Measurements from ENCODE around the gene PIK3C3.

Gene PIK3C3

GRCh38 chr18:41954827-41955613, at the start of gene PIK3C3:
TSS of gene PIK3C3 (plus strand) at chr18:41955234. CDS start at chr18:41955292, 58 bp downstream.
- DNase-seq (ENCODE audit: low read depth), result peak; percentile 89

GRCh38 chr18:41905786-41906527, 49.1 kb upstream of the PIK3C3 start:
- no peak for DNase-seq (ENCODE audit: low read depth)

- DNase-seq (ENCODE audit: low read depth), result peak; percentile 20
Observed at GRCh38 chr18:41906528-41907146, 48.4 kb upstream of the PIK3C3 start.

- no peak for DNase-seq (ENCODE audit: low read depth)
Observed at GRCh38 chr18:41917181-41917580, 37.9 kb upstream of the PIK3C3 start.

DNA sequence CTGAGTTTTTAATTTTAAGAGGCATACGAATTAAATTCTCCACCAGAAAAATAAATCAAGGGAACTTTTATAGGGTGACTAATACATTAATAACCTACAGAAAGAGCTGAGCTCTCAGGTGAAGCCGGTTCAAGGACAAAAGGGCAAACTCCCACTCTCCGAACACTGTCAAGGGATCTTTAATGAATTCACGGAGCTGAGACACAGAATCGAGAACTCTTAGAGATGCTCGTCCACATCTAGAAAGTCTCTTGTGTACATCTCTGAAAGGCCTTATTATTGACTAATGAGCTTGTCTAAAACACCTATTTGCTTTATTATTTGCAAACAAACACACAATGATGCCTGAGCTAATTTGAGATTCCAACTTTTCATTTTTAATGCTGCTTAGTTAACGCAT, 33.3 kb upstream of the PIK3C3 start:
- no peak for DNase-seq (ENCODE audit: low read depth)

DNA sequence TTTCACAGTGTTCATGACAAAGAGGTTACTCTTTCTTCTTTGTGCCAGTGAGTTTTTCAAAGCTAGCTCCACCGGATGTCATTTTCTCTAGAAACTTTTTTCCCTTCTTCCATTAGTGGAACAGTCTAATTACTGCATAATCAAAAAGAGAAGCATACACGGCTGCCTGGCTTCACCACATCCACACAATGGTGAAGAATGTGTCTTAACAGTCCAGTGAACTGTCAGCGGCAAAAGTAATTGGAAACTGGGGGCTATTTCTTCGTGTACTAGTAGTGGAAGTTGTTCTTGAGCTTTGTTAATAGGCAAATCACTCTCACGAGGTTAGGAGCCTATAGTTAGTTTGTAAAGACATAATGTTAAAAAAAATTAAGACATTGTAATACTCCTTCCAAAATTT, 32.9 kb upstream of the PIK3C3 start:
- no peak for DNase-seq (ENCODE audit: low read depth)

DNA sequence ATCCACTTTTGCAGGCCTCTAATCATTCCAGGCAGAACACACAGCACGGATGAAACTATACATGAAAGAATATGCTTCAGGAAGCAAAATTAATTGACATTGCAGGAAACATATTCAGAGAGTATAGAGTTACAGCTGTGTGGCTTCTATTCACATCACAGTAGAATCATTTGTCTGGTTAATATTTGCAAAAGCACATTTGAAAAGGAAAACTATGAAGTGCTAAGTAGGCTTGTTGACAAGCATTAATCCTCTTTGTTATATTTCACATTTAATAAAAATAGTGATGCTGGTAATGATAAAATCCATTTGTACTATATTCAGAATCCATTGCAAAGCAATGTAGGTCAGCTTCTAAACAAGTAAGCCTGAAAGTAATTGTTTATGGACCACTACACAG, 32.2 kb upstream of the PIK3C3 start:
- DNase-seq (ENCODE audit: low read depth), result no peak

- no peak for DNase-seq (ENCODE audit: low read depth)
Observed at GRCh38 chr18:41923446-41923845, 31.6 kb upstream of the PIK3C3 start.

GRCh38 chr18:41928581-41928980, 26.5 kb upstream of the PIK3C3 start:
- no peak for DNase-seq (ENCODE audit: low read depth)

GRCh38 chr18:41932899-41933298, 22.1 kb upstream of the PIK3C3 start:
- DNase-seq (ENCODE audit: low read depth), result no peak

GRCh38 chr18:41933778-41934177, 21.3 kb upstream of the PIK3C3 start:
- DNase-seq (ENCODE audit: low read depth), result no peak

GRCh38 chr18:41936471-41937134, 18.4 kb upstream of the PIK3C3 start:
- no peak for DNase-seq (ENCODE audit: low read depth)

- peak; percentile 23 for DNase-seq (ENCODE audit: low read depth)
Observed at GRCh38 chr18:41938445-41938844, 16.6 kb upstream of the PIK3C3 start.

- DNase-seq (ENCODE audit: low read depth), result no peak
Observed at GRCh38 chr18:41939326-41939725, 15.7 kb upstream of the PIK3C3 start.

GRCh38 chr18:41940506-41941215, 14.4 kb upstream of the PIK3C3 start:
- DNase-seq (ENCODE audit: low read depth), result peak; percentile 71

- DNase-seq (ENCODE audit: low read depth), result no peak
Observed at GRCh38 chr18:41942254-41942653, 12.8 kb upstream of the PIK3C3 start.

- DNase-seq (ENCODE audit: low read depth), result no peak
Observed at GRCh38 chr18:41948544-41949110, 6.4 kb upstream of the PIK3C3 start.

GRCh38 chr18:41949206-41949920, 5.7 kb upstream of the PIK3C3 start:
- no peak for DNase-seq (ENCODE audit: low read depth)

DNA sequence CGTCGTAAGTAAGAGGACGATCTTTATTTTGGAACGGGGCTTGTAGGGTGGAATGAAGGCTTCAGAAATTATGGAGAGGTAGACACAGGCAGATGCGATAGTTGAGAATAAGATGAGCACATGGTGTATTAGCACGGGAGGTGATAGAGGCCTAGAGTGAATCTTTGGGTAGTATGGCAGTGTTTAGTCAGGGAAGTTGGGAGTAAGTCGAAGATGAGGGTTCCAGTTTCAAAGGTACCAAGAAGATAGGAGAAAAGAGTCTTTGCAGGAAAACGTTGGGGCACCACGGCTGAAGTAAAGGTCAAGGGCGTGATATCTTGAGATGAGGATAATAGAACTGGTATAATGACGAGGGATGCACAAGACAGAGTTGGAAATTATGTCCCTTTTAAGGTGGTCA, 654 bp downstream of the PIK3C3 start:
- no peak for DNase-seq (ENCODE audit: low read depth)

DNA sequence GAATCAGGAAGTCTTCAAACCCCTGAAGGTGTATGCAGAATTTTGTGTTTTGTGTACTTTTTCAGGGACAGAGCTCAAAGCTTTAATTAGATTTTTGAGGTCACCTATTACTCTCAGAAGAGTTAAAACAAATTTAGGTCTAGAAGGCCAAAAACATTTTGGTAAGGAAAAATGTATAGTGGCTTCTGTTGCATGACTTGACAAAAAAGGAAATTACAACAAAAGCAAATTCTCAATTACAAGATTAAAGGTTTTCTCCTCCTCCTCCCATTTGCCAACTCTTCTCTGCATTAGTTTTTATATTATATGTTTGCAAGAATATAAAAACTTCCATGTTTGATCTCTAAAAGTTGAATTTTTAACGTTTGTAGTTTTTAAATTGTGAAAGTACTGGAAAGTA, 4.0 kb downstream of the PIK3C3 start:
- DNase-seq (ENCODE audit: low read depth), result no peak

Data from HS-27A (cell line).